ENCODE results near the gene LAMA3.
"Not testable (repeated sequence)": the region's sequence is repeated elsewhere in the genome, so short reads cannot be mapped to it uniquely, and the experiment has no call there.

LAMA3 gene

DNA sequence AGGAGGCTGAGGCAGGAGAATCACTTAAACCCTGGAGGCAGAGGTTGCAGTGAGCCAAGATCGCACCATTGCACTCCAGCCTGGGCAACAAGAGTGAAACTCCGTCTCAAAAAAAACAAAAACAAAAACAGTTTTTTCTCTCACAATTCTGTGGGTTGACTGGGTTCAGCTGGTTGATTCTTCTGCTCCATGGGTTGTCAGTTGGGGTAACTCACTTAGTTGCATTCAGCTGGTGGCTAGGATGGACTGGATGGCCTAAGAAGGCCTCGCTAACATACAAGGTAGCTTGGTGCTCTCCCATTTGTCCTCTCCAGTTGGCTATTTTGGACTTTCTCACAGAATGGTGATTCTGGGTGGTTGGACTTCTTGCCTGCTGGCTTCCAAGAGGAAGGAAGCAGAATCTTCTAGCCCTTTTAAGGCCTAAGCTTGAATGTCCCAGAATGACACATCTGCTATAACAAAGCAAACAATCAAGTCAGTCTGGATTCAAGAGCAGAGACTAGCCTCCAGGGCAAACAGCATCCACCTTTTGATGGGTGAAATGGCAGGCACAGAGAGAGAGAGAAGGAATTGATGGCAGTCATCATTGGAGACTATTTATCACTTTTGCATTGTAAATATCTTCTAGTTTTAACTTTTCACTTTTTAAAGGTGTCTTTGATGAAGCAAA is 17.9 kb downstream of the LAMA3 start:
- DNase-seq (ENCODE audit: low read depth), result no peak

DNA sequence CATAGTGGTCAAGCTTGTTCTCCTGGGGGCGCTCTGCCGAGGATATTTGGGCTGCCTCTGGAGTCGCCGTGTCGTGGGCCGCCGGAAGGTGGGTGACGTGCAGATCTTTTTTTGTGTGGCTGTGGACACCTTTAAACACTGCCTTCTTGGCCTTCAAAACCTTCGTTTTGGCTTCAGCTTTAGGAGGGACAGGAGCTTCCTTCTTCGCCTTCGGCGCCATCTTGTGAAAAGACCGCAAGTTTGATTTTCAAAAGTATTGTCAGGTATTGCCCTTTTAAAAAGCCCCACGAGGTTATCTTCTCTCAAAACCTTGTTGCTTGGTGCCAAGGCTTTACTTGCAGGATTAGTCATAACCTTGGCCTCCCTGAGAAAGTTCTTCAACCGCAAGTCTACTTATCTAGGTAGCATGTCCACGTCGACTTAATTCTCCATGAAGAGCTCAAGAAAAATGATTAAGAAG is 20.8 kb downstream of the LAMA3 start:
- no peak for DNase-seq (ENCODE audit: low read depth)

- DNase-seq (ENCODE audit: low read depth), result no peak
Measured at GRCh38 chr18:23710946-23711345, 21.7 kb downstream of the LAMA3 start.

DNA sequence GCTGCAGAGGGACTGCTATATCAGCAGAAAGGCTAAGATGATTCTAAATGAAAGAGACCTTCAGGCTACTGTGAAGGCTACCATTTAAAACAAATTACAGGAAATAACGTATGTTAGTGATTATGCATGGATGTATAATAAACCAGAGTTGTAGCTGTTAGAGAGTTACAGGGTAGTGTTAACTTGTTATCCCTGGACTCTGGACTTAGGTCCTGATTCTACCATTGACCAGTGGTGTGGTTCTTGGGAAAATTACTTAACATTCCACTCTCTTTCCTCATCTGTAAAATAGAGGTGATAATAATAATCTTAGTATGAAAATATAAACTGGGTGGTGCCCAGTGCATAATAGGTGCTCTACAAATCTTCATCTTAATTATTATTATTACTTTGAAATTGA is 22.2 kb downstream of the LAMA3 start:
- no peak for DNase-seq (ENCODE audit: low read depth)

GRCh38 chr18:23712445-23712844 is 23.2 kb downstream of the LAMA3 start:
- no peak for DNase-seq (ENCODE audit: low read depth)

GRCh38 chr18:23714576-23714975 is 25.3 kb downstream of the LAMA3 start:
- DNase-seq (ENCODE audit: low read depth), result no peak

DNA sequence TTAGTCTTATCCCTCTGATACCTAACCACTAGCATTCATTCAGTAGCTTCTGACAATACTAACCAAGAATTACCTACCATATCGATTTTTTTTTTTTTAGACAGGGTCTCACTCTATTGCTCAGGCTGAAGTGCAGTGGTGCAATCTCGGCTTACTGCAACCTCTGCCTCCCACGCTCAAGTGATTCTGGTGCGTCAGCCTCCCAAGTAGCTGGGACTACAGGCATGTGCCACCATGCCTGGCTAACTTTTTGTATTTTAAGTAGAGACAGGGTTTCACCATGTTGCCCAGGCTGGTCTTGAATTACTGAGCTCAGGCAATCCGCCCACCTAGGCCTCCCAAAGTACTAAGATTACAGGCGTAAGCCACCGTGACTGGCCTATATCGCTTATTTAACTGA is 26.8 kb downstream of the LAMA3 start:
- not testable (repeated sequence) for DNase-seq (ENCODE audit: low read depth)

DNA sequence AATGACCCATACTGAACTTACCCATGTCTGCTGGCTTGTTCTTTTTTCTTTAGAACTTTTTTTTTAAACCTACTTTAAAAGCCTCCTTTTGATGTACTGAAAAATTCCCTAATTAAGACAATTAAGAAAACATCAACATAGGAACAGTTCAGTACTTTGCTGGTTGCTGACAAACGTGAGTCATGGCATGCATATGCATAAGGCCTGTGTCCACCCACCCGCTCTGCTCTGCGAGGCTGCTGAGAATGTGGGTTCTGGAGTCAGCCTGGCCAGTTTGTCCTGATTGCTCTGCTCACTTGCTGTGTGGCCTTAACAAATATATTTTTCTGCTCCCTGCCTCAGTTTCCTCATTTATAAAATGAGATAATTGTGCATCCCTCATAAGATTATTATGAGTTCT is 27.3 kb downstream of the LAMA3 start:
- DNase-seq (ENCODE audit: low read depth), result no peak

GRCh38 chr18:23716966-23717365 is 27.7 kb downstream of the LAMA3 start:
- DNase-seq (ENCODE audit: low read depth), result no peak

GRCh38 chr18:23718243-23718720 is 29.0 kb downstream of the LAMA3 start:
- no peak for DNase-seq (ENCODE audit: low read depth)

DNA sequence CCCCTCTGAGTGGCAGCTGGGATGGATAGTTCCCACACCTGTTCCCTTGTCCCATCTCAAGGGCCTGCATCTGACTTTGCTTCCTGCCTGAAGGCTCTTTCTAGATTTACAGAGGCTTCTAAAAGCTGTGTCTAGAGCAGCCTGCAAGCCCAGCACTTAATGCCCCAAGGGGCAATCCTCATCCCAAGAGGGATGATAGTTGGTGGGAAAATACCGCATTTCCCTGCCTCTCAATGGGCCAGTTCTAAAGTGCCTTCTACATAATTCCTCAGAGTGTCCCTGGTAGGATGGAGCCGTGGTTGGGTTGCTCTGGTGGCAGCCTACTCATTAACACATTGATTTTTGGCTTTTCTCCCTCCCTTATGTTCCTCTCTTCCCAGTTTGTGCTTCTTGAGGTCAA is 29.5 kb downstream of the LAMA3 start:
- no peak for DNase-seq (ENCODE audit: low read depth)

- DNase-seq (ENCODE audit: low read depth), result no peak
Measured at GRCh38 chr18:23719634-23720201, 30.5 kb downstream of the LAMA3 start.

DNA sequence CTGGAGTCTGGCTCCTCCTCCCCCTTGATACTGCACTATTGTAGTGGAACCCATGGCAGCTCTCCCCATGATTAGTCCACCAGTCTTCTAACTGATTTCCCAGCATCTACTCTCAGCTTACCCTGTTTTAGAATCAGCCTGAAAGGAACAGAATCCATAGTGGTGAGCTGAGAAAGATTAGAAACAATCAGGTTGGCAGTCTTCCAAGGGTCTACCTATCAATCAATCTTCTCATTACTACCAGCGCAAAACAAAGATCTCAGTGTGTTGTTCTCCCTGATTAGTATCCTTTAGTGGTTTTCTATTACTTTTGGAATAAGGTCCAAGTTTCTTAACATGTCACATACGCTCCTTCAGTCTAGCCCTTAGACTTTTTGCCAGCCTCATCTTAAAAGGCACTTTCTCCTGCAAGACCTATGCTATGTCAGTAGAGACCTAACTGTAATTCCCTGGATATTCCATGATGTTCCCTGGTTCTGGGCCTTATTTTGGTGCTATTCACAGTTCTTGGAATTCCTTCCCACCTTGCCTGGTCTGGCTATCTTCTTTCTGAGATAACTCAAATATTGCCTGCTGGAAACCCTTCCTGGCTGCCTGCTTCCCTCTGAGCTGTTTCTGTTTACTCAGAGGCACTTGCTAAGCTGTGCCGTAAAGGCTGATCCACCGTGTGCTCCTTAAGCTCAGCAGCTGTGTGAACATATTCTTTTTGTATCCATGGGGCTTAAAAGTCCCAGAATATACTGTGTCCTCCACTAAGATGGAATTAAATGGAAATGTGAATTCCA is 32.6 kb downstream of the LAMA3 start:
- DNase-seq (ENCODE audit: low read depth), result no peak

- no peak for DNase-seq (ENCODE audit: low read depth)
Measured at GRCh38 chr18:23722646-23723045, 33.4 kb downstream of the LAMA3 start.

GRCh38 chr18:23723121-23723520 is 33.9 kb downstream of the LAMA3 start:
- DNase-seq (ENCODE audit: low read depth), result no peak

DNA sequence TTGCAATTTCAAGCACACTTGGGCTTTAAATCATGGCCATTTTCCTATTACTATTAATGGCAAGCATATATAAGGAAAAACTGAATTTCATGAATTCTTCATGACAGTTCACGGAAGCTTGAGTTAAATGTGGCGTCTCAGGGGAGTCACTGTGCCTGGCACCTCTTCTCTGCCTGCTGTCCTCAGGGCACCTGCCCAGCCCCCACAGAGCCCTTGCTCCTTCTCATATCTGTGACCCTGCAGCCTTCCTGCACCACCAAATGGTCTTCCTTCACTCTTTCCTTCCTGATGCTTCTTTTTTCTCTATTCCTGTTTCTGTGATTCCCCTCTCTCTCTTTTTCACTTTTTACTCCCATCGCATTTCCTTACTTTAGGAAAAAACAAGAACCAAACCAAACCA is 35.4 kb downstream of the LAMA3 start:
- no peak for DNase-seq (ENCODE audit: low read depth)

- no peak for DNase-seq (ENCODE audit: low read depth)
Measured at GRCh38 chr18:23725351-23725750, 36.1 kb downstream of the LAMA3 start.

DNA sequence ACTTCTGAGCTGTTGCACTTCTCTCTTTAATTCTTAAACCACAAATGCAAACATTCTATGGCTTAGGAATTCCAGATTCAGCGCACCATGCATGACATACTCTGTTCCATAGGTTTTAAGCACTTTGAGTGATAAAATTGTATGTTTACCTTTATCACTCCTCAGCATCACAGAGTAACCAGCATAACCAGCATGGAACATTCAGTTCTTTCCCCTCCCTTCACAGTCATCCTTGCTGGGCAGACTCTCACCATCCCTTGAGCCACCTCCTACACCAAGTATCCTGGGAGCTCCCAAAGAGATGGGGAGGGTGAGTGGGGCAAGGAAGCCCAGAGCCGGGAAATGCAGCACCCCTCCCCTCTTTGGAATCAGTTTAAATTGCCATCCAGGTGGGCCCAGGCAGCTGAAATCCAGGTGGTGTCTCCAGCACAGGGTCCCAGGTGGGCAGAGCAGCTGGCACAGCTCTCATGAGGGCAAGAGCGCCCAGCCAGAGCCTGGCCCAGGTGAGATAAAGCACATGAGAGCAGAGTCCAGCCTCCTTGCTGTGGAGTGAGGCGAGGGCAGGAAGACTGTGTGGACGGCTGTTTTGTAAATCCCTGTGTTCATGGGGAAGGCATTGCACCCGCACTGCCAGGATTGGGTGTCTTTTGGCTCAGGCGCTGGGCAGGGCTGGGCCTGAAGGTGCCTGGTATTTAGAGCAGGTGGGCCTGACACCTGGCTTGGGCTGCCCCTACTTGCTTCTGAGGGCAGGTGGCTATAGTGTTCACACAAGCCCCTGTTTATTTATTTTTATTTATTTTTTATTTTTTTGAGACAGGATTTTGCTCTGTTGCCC is 36.8 kb downstream of the LAMA3 start:
- no peak for DNase-seq (ENCODE audit: low read depth)

GRCh38 chr18:23727707-23728493 is 38.6 kb downstream of the LAMA3 start:
- no peak for DNase-seq (ENCODE audit: low read depth)

DNA sequence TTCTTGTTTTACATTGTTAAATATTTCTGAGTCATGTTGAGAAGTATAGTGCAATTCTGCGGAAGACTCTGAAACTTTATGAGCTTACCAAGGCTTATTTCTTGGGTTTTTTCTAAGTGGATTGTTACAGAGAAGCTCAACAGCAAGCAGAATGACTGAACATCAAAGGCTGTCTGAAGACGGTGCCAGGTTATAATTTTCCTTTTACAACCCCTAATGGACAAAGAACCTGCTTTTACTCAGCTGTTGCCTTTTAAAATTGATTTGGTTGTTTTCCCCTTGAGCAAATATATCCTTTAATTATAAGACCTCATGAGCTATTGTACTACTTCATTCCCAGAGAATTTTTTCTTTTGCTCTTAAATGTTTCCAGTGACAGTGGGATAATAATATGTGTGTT is 41.6 kb downstream of the LAMA3 start:
- DNase-seq (ENCODE audit: low read depth), result no peak

- DNase-seq (ENCODE audit: low read depth), result no peak
Measured at GRCh38 chr18:23731861-23732260, 42.6 kb downstream of the LAMA3 start.

Measured in stimulated activated CD8-positive, alpha-beta memory T cell treated with anti-CD3 and anti-CD28 coated beads, Interleukin-15, amount 100 ng/mL, for 24 hours (primary cell).